ENCODE data around the gene C12orf43.

The C12orf43 gene

GRCh38 chr12:120994059-120994458 is 22.2 kb downstream of the C12orf43 start:
- Histone ChIP-seq H3K9ac (ENCODE audit: low read depth, low read length) (no peak overlapping the region), H3K9me3 (ENCODE audit: insufficient read depth, low read depth, low read length) (no peaks in the 10 kb centered on the region), H3K4me1 (ENCODE audit: insufficient read depth, low read length) (no peaks in the 10 kb centered on the region), H3K27me3 (ENCODE audit: insufficient read depth, low read length) (no peaks in the 10 kb centered on the region), H3K4me3 (ENCODE audit: low read length) (no peak overlapping the region), H3K27ac (ENCODE audit: low read length) (no peak overlapping the region), H3K36me3 (ENCODE audit: insufficient read depth, low read depth, low read length) (no peaks in the 10 kb centered on the region)

GRCh38 chr12:120993496-120993895 is 22.8 kb downstream of the C12orf43 start:
- Histone ChIP-seq H3K27ac (ENCODE audit: low read length) (no peak overlapping the region), H3K27me3 (ENCODE audit: insufficient read depth, low read length) (no peaks in the 10 kb centered on the region), H3K4me3 (ENCODE audit: low read length) (no peak overlapping the region), H3K36me3 (ENCODE audit: insufficient read depth, low read depth, low read length) (no peaks in the 10 kb centered on the region), H3K4me1 (ENCODE audit: insufficient read depth, low read length) (no peaks in the 10 kb centered on the region), H3K9ac (ENCODE audit: low read depth, low read length) (no peak overlapping the region), H3K9me3 (ENCODE audit: insufficient read depth, low read depth, low read length) (no peaks in the 10 kb centered on the region)

- H3K4me1 ChIP-seq (ENCODE audit: insufficient read depth, low read length), result no peaks in the 10 kb centered on the region
- H3K27ac ChIP-seq (ENCODE audit: low read length), result no peak overlapping the region
- no peaks in the 10 kb centered on the region for H3K36me3 ChIP-seq (ENCODE audit: insufficient read depth, low read depth, low read length)
- H3K9me3 ChIP-seq (ENCODE audit: insufficient read depth, low read depth, low read length), result no peaks in the 10 kb centered on the region
- H3K27me3 ChIP-seq (ENCODE audit: insufficient read depth, low read length), result no peaks in the 10 kb centered on the region
- no peak overlapping the region for H3K4me3 ChIP-seq (ENCODE audit: low read length)
- H3K9ac ChIP-seq (ENCODE audit: low read depth, low read length), result no peak overlapping the region
Measured at GRCh38 chr12:120992989-120993388, 23.3 kb downstream of the C12orf43 start.

DNA sequence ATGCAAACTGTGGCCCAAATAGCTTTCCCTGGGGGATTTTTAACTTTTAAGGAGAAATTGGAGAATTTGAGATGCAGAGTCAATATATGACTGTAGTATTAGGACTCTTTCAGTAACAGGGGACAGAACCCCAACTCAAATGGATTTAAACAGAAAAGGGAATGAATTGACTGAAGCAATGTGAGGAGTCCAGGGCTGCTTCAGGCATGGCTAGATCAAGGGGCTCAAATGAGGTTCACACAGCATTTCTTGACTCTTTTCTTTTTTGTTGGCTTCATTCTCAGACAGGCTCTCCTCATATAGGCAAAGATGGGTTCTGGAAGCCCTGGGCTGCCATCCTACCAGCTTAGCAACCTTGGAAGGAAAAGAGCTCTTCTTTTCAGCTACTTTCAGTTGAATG is 24.3 kb downstream of the C12orf43 start:
- Histone ChIP-seq H3K4me1 (ENCODE audit: insufficient read depth, low read length) (no peaks in the 10 kb centered on the region), H3K36me3 (ENCODE audit: insufficient read depth, low read depth, low read length) (no peaks in the 10 kb centered on the region), H3K9me3 (ENCODE audit: insufficient read depth, low read depth, low read length) (no peaks in the 10 kb centered on the region), H3K4me3 (ENCODE audit: low read length) (no peak overlapping the region), H3K9ac (ENCODE audit: low read depth, low read length) (no peak overlapping the region), H3K27me3 (ENCODE audit: insufficient read depth, low read length) (no peaks in the 10 kb centered on the region), H3K27ac (ENCODE audit: low read length) (no peak overlapping the region)

DNA sequence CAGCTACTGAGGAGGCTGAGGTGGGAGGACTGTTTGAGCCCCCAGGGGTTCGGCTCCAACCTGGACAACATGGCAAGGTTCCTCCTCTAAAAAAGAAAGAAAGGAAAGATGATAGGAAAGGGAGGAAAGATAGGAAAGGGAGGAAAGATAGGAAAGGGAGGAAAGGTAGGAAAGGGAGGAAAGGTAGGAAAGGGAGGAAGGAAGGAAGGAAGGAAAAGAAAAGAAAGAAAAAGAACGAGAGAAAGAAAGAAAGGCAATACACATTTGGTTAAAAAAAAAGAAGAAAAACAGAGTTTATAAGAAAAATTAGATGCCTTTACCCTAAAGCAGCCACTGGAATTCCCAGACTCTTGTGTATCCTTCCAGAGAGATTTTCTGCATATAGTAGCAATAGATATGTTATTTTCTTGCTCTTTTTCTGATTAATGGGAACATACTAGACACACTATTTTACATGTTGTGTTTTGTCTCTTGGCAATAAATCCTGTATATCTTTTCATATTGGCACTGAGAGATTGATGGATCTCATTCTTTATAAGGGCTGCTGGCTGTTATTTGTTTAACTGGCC is 25.7 kb downstream of the C12orf43 start:
- Histone ChIP-seq H3K27me3 (ENCODE audit: insufficient read depth, low read length) (no peaks in the 10 kb centered on the region), H3K4me1 (ENCODE audit: insufficient read depth, low read length) (no peaks in the 10 kb centered on the region), H3K9me3 (ENCODE audit: insufficient read depth, low read depth, low read length) (no peaks in the 10 kb centered on the region), H3K9ac (ENCODE audit: low read depth, low read length) (no peak overlapping the region), H3K4me3 (ENCODE audit: low read length) (no peak overlapping the region), H3K36me3 (ENCODE audit: insufficient read depth, low read depth, low read length) (no peaks in the 10 kb centered on the region), H3K27ac (ENCODE audit: low read length) (no peak overlapping the region)

DNA sequence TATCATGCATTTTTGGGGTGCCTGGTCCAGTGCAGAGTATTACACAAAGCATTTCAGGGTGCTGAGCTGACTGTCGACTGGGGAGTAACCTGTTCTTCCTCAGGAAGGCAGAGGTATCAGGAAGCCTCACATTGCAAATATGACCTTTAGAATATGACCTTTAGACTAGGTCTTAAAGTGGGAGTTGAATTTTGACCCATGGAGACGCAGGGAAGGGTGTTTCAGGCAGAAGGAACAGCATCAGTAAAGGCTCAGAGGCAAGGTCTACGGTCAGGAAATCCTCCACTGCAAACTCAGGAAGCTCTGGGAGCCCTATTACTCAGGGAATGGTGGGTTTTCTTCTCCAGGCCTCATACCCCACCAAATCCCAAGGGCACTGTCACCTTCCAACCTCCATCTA is 26.6 kb downstream of the C12orf43 start:
- Histone ChIP-seq H3K9me3 (ENCODE audit: insufficient read depth, low read depth, low read length) (no peaks in the 10 kb centered on the region), H3K9ac (ENCODE audit: low read depth, low read length) (no peak overlapping the region), H3K27ac (ENCODE audit: low read length) (no peak overlapping the region), H3K4me3 (ENCODE audit: low read length) (no peak overlapping the region), H3K27me3 (ENCODE audit: insufficient read depth, low read length) (no peaks in the 10 kb centered on the region), H3K4me1 (ENCODE audit: insufficient read depth, low read length) (no peaks in the 10 kb centered on the region), H3K36me3 (ENCODE audit: insufficient read depth, low read depth, low read length) (no peaks in the 10 kb centered on the region)

GRCh38 chr12:120988658-120989057 is 27.6 kb downstream of the C12orf43 start:
- Histone ChIP-seq H3K9me3 (ENCODE audit: insufficient read depth, low read depth, low read length) (no peaks in the 10 kb centered on the region), H3K36me3 (ENCODE audit: insufficient read depth, low read depth, low read length) (no peaks in the 10 kb centered on the region), H3K4me3 (ENCODE audit: low read length) (no peak overlapping the region), H3K9ac (ENCODE audit: low read depth, low read length) (no peak overlapping the region), H3K27me3 (ENCODE audit: insufficient read depth, low read length) (no peaks in the 10 kb centered on the region), H3K4me1 (ENCODE audit: insufficient read depth, low read length) (0 out of 2 replicates have a peak, but pooled peaks cover 3% of the 10 kb centered on the region), H3K27ac (ENCODE audit: low read length) (no peak overlapping the region)

- no peaks in the 10 kb centered on the region for H3K9me3 ChIP-seq (ENCODE audit: insufficient read depth, low read depth, low read length)
- no peaks in the 10 kb centered on the region for H3K36me3 ChIP-seq (ENCODE audit: insufficient read depth, low read depth, low read length)
- no peak overlapping the region for H3K4me3 ChIP-seq (ENCODE audit: low read length)
- H3K27ac ChIP-seq (ENCODE audit: low read length), result no peak overlapping the region
- no peak overlapping the region for H3K9ac ChIP-seq (ENCODE audit: low read depth, low read length)
- H3K27me3 ChIP-seq (ENCODE audit: insufficient read depth, low read length), result no peaks in the 10 kb centered on the region
- 0 out of 2 replicates have a peak, but pooled peaks cover 3% of the 10 kb centered on the region for H3K4me1 ChIP-seq (ENCODE audit: insufficient read depth, low read length)
Measured at GRCh38 chr12:120988234-120988633, 28.1 kb downstream of the C12orf43 start.

DNA sequence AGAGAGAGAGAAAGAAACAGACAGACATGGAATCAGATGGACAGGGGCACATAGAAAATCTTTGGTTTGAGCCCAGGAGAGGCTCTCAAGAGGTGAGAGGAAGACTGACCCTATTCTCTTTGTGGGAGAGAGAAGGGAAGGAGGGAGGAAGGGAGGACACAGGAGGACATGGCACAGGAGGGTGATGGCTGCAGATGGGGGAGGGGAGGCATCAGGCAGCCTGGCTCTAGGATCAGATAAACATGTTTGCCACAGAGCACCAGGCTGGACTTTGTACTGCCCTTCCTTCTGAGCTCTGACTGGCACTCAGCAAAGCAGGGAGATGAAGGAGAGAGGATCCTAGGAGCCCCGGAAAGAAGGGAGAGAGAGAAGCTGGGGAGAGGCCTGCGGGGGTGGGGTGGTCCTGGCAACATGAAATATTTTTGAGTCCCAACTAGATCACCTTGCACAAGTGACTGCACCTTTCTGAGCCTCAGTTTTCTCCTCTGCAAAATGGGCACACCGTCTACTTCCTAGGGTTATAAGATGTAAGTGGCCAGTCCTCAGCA is 31.9 kb downstream of the C12orf43 start:
- Histone ChIP-seq H3K9ac (ENCODE audit: low read depth, low read length) (no peak overlapping the region), H3K27me3 (ENCODE audit: insufficient read depth, low read length) (no peaks in the 10 kb centered on the region), H3K4me3 (ENCODE audit: low read length) (no peak overlapping the region), H3K9me3 (ENCODE audit: insufficient read depth, low read depth, low read length) (no peaks in the 10 kb centered on the region), H3K4me1 (ENCODE audit: insufficient read depth, low read length) (peaks cover 3% of the 10 kb centered on the region; the same call in 1 of the 2 replicates), H3K27ac (ENCODE audit: low read length) (no peak overlapping the region), H3K36me3 (ENCODE audit: insufficient read depth, low read depth, low read length) (no peaks in the 10 kb centered on the region)

DNA sequence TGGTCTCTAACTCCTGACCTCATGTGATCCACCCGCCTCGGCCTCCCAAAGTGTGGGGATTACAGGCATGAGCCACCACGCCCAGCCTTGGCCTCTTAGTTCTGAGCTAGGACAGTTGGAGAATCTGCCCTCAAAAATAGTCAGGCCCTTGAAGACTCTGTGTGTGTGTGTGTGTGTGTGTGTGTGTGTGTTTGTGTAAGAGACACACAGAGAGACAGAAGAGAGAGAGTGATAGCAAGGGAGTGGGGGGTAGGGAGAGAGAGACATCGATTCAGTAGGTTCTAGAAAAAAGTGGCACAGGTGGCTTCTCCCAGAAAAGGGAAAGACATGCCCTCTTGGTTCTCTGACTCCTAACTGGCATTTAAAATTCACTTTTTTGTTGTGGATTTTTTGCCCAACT is 32.5 kb downstream of the C12orf43 start:
- Histone ChIP-seq H3K9ac (ENCODE audit: low read depth, low read length) (no peak overlapping the region), H3K27ac (ENCODE audit: low read length) (no peak overlapping the region), H3K4me1 (ENCODE audit: insufficient read depth, low read length) (peaks cover 3% of the 10 kb centered on the region; the same call in 1 of the 2 replicates), H3K4me3 (ENCODE audit: low read length) (no peak overlapping the region), H3K27me3 (ENCODE audit: insufficient read depth, low read length) (no peaks in the 10 kb centered on the region), H3K36me3 (ENCODE audit: insufficient read depth, low read depth, low read length) (no peaks in the 10 kb centered on the region), H3K9me3 (ENCODE audit: insufficient read depth, low read depth, low read length) (no peaks in the 10 kb centered on the region)

DNA sequence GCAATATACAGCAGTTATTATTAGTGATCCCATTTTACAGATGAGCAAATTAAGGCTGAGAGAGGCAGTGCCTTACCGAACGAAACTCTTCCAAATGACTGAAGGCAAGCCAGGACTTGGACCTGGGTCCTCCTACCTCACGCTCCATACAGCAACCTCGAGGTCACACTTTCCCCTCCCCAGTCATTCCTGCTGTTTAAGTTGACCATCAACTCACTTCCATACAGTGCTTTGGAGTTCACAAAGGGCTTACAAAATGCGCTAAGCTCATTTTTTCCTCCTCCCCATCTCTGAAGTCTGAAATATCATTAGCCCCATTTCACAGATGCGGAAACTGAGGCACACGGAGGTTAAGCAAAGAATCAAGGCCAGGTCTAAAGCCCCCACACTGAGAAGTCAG is 33.6 kb downstream of the C12orf43 start:
- Histone ChIP-seq H3K9ac (ENCODE audit: low read depth, low read length) (no peak overlapping the region), H3K9me3 (ENCODE audit: insufficient read depth, low read depth, low read length) (no peaks in the 10 kb centered on the region), H3K27me3 (ENCODE audit: insufficient read depth, low read length) (no peaks in the 10 kb centered on the region), H3K4me3 (ENCODE audit: low read length) (no peak overlapping the region), H3K36me3 (ENCODE audit: insufficient read depth, low read depth, low read length) (no peaks in the 10 kb centered on the region), H3K4me1 (ENCODE audit: insufficient read depth, low read length) (peaks cover 3% of the 10 kb centered on the region; the same call in 1 of the 2 replicates), H3K27ac (ENCODE audit: low read length) (no peak overlapping the region)

DNA sequence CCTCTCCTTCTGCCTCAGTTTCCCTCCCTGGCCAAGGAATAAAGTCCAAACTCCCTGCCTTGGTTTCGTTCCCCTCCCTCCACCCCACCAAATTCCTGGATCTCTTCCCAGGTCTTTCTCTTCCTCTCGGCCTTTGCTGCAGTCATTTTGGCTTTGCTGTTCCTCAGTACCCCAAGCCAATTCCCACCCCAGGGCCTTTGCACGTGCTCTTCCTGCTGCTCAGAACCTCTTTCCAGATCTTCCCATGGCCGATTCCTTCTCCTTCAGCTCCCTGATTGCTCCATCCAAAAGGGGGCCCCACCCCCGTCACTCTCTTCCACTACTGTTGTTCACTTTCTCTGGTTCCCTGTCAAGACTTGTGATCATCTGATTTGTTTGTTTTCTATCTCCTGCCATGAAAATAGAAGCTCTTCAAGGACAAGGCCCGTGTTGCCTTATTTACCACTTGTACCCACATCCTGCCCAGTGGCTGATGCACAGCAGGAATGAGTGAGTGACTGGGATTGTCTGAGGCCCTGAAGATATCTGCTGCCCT is 34.8 kb downstream of the C12orf43 start:
- Histone ChIP-seq H3K36me3 (ENCODE audit: insufficient read depth, low read depth, low read length) (no peaks in the 10 kb centered on the region), H3K9ac (ENCODE audit: low read depth, low read length) (no peak overlapping the region; the same call in 1 of the 2 replicates), H3K9me3 (ENCODE audit: insufficient read depth, low read depth, low read length) (no peaks in the 10 kb centered on the region), H3K4me1 (ENCODE audit: insufficient read depth, low read length) (peaks cover 3% of the 10 kb centered on the region; the same call in 1 of the 2 replicates), H3K27ac (ENCODE audit: low read length) (no peak overlapping the region), H3K4me3 (ENCODE audit: low read length) (no peak overlapping the region), H3K27me3 (ENCODE audit: insufficient read depth, low read length) (no peaks in the 10 kb centered on the region)
